ENCODE results near the gene ARHGAP36. TPM values are rescaled to one million over a fixed set of nuclear protein-coding genes. Genes with fewer than 3 reads are reported as not detected.

ARHGAP36 gene
- total and polyA plus RNA-seq, 2 of the 8 experiments (the other 6 are each of a cell fraction or from before 2014, with no cell fraction given), result 0.32 to 0.38 TPM

- TF ChIP-seq TEAD4 (IDR thresholded peaks at IDR 0.05; ENCODE audit: low read depth, low read length), result no peak
- TF ChIP-seq, protein P1, sequence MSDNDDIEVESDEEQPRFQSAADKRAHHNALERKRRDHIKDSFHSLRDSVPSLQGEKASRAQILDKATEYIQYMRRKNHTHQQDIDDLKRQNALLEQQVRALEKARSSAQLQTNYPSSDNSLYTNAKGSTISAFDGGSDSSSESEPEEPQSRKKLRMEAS (IDR thresholded peaks at IDR 0.05), result no peak
- TF ChIP-seq CBX5 (IDR thresholded peaks at IDR 0.05; ENCODE audit: low read depth, low read length), result no peak
- no peak for TF ChIP-seq HDAC2 (IDR thresholded peaks at IDR 0.05; ENCODE audit: borderline replicate concordance in 1 of 2, low read depth in 2 of 2, low read length in 2 of 2)
- TF ChIP-seq SRF (IDR thresholded peaks at IDR 0.05; ENCODE audit: low read depth, low read length), result no peak
Measured at GRCh38 chrX:131046596-131046995, 11.6 kb upstream of the ARHGAP36 start (continued).
